Right lobe of liver (tissue), 6 donors: Measurements from ENCODE around the gene PIK3C2B. TPM values are rescaled to one million over a fixed set of nuclear protein-coding genes. Genes with fewer than 3 reads are reported as not detected.

ENCODE experiments used
- ATAC-seq, 4 donors: fragments of 200-7000 bp; cut with Tn5 transposase; one replicate each; pipeline ENCODE4 v1.9.1; 2020; ENCODE audit warnings: mild to moderate bottlenecking in 4 of 4, moderate library complexity in 4 of 4
- DNase-seq, 3 donors: peaks; one replicate each; pipeline ENCODE4 v3.0.0-alpha.2; 2020
- H3K27ac ChIP-seq, 3 donors: fragments of 200-600 bp; one replicate each; pipeline ENCODE4 v1.8.0; 2022
- H3K27me3 ChIP-seq, 2 donors: fragments of 200-600 bp; one replicate each; pipeline ENCODE4 v1.8.0; 2022
- H3K36me3 ChIP-seq, 4 donors: fragments of 200-600 bp; sonication (generic) in 1 of 4; one replicate each; pipeline versions ENCODE4 v1.5.1 to v1.8.0; 2017 to 2022; ENCODE audit warnings: control low read depth in 1 of 4
- H3K4me1 ChIP-seq, 4 donors: fragments of 200-600 bp; sonication (generic) in 1 of 4; one replicate each; pipeline versions ENCODE4 v1.5.1 to v1.8.0; 2017 to 2022; ENCODE audit warnings: control low read depth in 1 of 4
- H3K4me3 ChIP-seq, 3 donors: fragments of 200-600 bp; one replicate each; pipeline ENCODE4 v1.8.0; 2022
- H3K9me3 ChIP-seq, 4 donors: fragments of 200-600 bp; sonication (generic) in 1 of 4; one replicate each; pipeline versions ENCODE4 v1.5.1 to v1.8.0; 2017 to 2022; ENCODE audit warnings: control low read depth in 1 of 4
- CTCF ChIP-seq, 4 donors: fragments of 200-600 bp in 3 of 4; fragments of 450-650 bp in 1 of 4; IDR thresholded peaks; one replicate each; pipeline versions ENCODE4 v1.5.1 to v1.8.0; 2016 to 2022; ENCODE audit warnings: antibody characterized with exemption in 4 of 4, mild to moderate bottlenecking in 2 of 4
- POLR2A ChIP-seq: fragments of 450-650 bp; IDR thresholded peaks from one replicate; pipeline ENCODE4 v1.6.1; 2017; ENCODE audit warnings: antibody characterized with exemption, mild to moderate bottlenecking
- WGBS: methylation state at CpG from one replicate; pipeline ENCODE4 v1.1.6; 2018; ENCODE audit warnings: low coverage, low lambda C conversion rate; ENCODE audit not compliant: insufficient coverage; ENCODE audit errors: missing lambda C conversion rate; 5-methylcytosine and 5-hydroxymethylcytosine counted together
- intact Hi-C, 2 donors: fragments of 100-400 bp; cut with DNase I; formaldehyde crosslinking; loops; one replicate each; pipeline versions ENCODE4 v1.11.2 to v1.14.1; 2022
- total RNA-seq, 6 experiments: library from RNA; depleted of rRNA in 2 of 6; stranded (reverse); fragments of >200 nt in 2 of 6; fragmentation: NEBNext Ultra II Directional in 3 of 6; extraction: Animal tissue kit (Norgen Biotek cat#: 25700) in 3 of 6; gene quantifications; one replicate each; pipeline versions ENCODE4 v1.1.0 to v1.2.4, GENCODE V29; 2016 to 2023
- donor health status: DM: no; HTN: yes; CAD: no.
- donor health status: DM: no; HTN: no; CAD: no.
- donor health status: DM: no; HTN: no; CAD: no.
- donor health status: DM: no; HTN: yes; CAD: no.
- donor health status: DM: no; HTN: yes; CAD: no.

The PIK3C2B gene
- total RNA-seq, 6 experiments from 2014 or later = 7.6 to 18.5 (median 10.1) TPM

GRCh38 chr1:204532832-204533231 lies 38.2 kb upstream of the PIK3C2B start:
- Histone ChIP-seq H3K27me3 (no peaks in the 10 kb centered on the region), H3K9me3 (no peaks in the 10 kb centered on the region), H3K4me3 (no peak overlapping the region), H3K4me1 (no peaks in the 10 kb centered on the region), H3K27ac (no peak overlapping the region), H3K36me3 (peaks cover 0 to 85% (median 32%) of the 10 kb centered on the region in 4 donors)
- ATAC-seq (no peak), DNase-seq (no peak)
- TF ChIP-seq CTCF (IDR thresholded peaks at IDR 0.05) = no peak
- no peak for TF ChIP-seq POLR2A
- intact Hi-C loops = no loop called here

DNA sequence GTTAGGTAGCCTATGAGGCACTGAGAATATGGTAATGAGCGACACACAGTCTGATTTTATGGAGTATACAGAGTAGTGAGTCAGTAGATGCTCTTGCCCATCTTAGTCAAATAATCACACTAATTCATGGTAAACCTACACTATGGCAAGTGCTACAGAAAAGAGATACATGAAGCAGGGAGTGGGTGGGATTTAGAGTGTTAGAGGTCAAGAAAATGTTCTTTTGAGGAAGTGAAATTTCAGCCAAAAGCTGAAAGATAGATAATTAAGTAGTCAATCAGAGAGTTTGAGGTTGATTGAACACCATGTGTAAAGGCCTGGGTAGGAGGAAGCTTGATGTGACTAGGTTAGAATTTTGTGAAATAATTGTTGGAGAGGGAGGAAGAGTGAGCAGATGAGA lies 36.3 kb upstream of the PIK3C2B start:
- ATAC-seq (no peak), DNase-seq (no peak)
- no peak for TF ChIP-seq POLR2A
- TF ChIP-seq CTCF (IDR thresholded peaks at IDR 0.05) = no peak
- Histone ChIP-seq H3K27ac (no peak overlapping the region), H3K36me3 (peaks cover 0 to 90% (median 34%) of the 10 kb centered on the region in 4 donors), H3K4me3 (no peak overlapping the region), H3K4me1 (no peaks in the 10 kb centered on the region), H3K9me3 (no peaks in the 10 kb centered on the region), H3K27me3 (no peaks in the 10 kb centered on the region)
- intact Hi-C loops = no loop called here
- 100% methylated on average over 1 of the region's 1 CpG for WGBS

DNA sequence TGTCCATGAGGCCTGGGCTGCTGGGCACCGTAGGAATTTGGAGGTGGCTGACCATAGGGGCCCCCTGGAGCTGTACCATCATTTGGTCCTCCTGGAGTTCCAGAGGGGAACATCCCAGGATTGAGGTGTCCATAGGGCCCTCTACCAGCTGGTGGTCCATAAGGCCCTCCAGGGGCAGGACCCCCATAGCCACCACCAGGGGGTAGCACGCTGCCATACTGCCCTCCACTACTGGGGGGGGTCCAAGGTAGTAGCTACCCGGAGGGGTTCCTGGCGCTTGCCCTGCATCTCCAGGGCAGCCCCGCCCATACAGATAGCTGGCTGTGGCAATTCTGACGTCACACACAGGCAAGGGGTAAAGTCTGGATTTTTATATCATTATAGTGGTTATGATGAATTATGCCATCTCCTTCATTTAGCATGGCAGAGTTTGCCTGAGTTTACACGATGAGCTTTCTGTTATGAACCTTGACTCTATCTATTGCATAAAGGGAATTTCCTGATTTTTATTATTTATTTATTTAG lies 34.8 kb upstream of the PIK3C2B start:
- Histone ChIP-seq H3K9me3 (no peaks in the 10 kb centered on the region), H3K27ac (no peak overlapping the region), H3K4me3 (no peak overlapping the region), H3K36me3 (peaks cover 0 to 91% (median 32%) of the 10 kb centered on the region in 4 donors), H3K4me1 (no peaks in the 10 kb centered on the region), H3K27me3 (no peaks in the 10 kb centered on the region)
- TF ChIP-seq POLR2A = no peak
- no peak for TF ChIP-seq CTCF (IDR thresholded peaks at IDR 0.05)
- ATAC-seq = peak in 2 of 4 donors; percentile 17 to 25
- intact Hi-C loops = no loop called here
- WGBS = 71% methylated on average over 1 of the region's 7 CpGs
- DNase-seq = no peak

DNA sequence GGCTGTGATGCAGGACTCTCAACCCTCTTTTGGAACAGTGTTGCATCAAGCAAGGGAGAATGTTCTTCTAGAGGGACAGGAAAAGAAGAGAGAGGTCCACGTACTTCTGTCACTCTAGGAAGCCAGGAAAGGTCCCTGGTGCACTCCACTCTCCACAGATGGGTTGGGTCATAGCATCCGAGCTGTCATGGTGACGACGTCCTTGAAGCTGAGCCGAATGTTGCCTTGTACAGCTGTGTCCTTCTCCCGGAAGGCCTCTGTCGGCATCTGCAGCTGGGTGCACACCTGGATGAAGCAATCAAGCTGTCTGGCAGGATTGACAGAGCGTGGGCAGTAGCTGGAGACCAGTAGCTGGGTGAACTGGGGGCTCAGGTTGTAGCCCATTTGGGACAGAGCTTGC lies 34.1 kb upstream of the PIK3C2B start:
- Histone ChIP-seq H3K27ac (no peak overlapping the region), H3K4me1 (no peaks in the 10 kb centered on the region), H3K4me3 (no peak overlapping the region), H3K36me3 (peaks cover 0 to 84% (median 29%) of the 10 kb centered on the region in 4 donors), H3K9me3 (no peaks in the 10 kb centered on the region), H3K27me3 (no peaks in the 10 kb centered on the region)
- WGBS = 92% methylated on average over 6 of the region's 8 CpGs
- intact Hi-C loops = no loop called here
- ATAC-seq (no peak), DNase-seq (no peak)
- TF ChIP-seq CTCF (IDR thresholded peaks at IDR 0.05) (no peak), POLR2A (no peak)

- H3K27me3 ChIP-seq = no peaks in the 10 kb centered on the region
- H3K36me3 ChIP-seq = peaks cover 0 to 79% (median 27%) of the 10 kb centered on the region in 4 donors
- no peaks in the 10 kb centered on the region for H3K9me3 ChIP-seq
- 100% methylated on average over 1 of the region's 5 CpGs for WGBS
- no peak for TF ChIP-seq POLR2A
- no peak for TF ChIP-seq CTCF (IDR thresholded peaks at IDR 0.05)
- no peak for ATAC-seq
- intact Hi-C loops = no loop called here
- no peaks in the 10 kb centered on the region for H3K4me1 ChIP-seq
- no peak overlapping the region for H3K4me3 ChIP-seq
- no peak overlapping the region for H3K27ac ChIP-seq
- no peak for DNase-seq
Observed at GRCh38 chr1:204528241-204528640, 33.6 kb upstream of the PIK3C2B start.
